Measurements from ENCODE around the gene BCORL1.

BCORL1 gene

DNA sequence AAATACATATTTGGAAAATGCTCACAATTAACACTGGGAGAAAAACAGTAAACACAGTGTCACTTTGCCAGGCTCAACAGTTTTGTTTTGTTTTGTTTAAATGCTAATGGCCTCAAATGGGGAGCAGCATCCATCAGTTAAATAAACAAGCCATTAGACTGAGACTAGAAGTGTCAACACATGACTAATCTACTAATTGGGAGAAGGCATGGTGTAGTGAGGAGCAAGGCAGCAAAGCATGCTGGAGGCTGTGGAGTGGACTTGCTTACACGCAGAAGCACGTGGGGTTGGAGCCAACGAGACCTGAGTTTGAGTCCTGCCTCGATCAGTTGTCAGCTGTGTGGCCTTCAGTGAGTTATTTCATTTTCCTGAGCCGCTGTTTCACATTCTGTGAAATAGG, 47.5 kb upstream of the BCORL1 start:
- WGBS, 2 donors (ENCODE audit: extremely low coverage in 2 of 2, insufficient read length in 2 of 2, insufficient replicate concordance in 1 of 2) = no CpG with 5 or more reads among the region's 5 CpGs
- DNase-seq (ENCODE audit: low spot score) = no peak
- no peak overlapping the region for H3K27ac ChIP-seq (replicated peaks; ENCODE audit: low read length)

DNA sequence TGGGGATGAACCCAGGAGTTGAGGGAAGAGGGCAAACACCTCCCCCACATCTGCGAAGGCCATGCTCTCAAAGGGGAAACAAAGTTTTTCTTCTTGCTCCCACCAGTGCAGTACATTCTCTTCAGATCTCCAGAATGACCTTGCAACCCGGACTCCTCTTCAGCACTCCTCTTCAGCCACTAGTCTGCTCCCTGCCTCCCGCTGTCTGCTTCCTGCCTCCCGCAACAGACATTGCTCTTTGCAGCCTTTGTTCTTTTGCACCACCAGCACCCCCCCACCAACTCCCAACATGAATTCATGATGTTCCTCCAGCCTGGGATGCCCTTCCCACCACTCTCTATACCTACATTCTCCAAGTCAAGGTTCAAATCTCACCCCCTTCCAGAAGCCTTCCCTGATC, 44.4 kb upstream of the BCORL1 start:
- H2BK5ac ChIP-seq (ENCODE audit: low read length) = no peak overlapping the region
- no peak overlapping the region for H3K4me2 ChIP-seq (ENCODE audit: insufficient read depth, low read length, poor library complexity, severe bottlenecking)
- H3K18ac ChIP-seq (ENCODE audit: low read length) = no peak overlapping the region
- DNase-seq (ENCODE audit: low spot score) = no peak
- H2AK5ac ChIP-seq (ENCODE audit: low read depth, low read length) = no peak overlapping the region
- no peaks in the 10 kb centered on the region for H3K36me3 ChIP-seq (replicated peaks in 1 of 2; ENCODE audit: control insufficient read depth in 2 of 2, insufficient read depth in 2 of 2, low read length in 2 of 2)
- H2BK120ac ChIP-seq (ENCODE audit: low read depth, low read length) = no peak overlapping the region
- no peak overlapping the region for H4K91ac ChIP-seq (ENCODE audit: low read depth, low read length, poor library complexity)
- H3K4ac ChIP-seq (ENCODE audit: low read length) = no peak overlapping the region
- H3K27ac ChIP-seq (replicated peaks; ENCODE audit: low read length) = no peak overlapping the region
- no peaks in the 10 kb centered on the region for H3K79me1 ChIP-seq (ENCODE audit: low read depth, low read length)
- no peak overlapping the region for H3K23ac ChIP-seq (ENCODE audit: low read depth, low read length, poor library complexity)
- no peak overlapping the region for H3K14ac ChIP-seq (ENCODE audit: low read length)
- no peak overlapping the region for H2BK15ac ChIP-seq (ENCODE audit: low read length)
- no CpG with 5 or more reads among the region's 4 CpGs for WGBS, 2 donors (ENCODE audit: extremely low coverage in 2 of 2, insufficient read length in 2 of 2, insufficient replicate concordance in 1 of 2)
- no peak overlapping the region for H3K9ac ChIP-seq (ENCODE audit: low read depth, low read length, poor library complexity)
- no peaks in the 10 kb centered on the region for H3K9me3 ChIP-seq (replicated peaks in 1 of 2; ENCODE audit: control insufficient read depth in 2 of 2, insufficient read depth in 1 of 2, low read depth in 1 of 2, low read length in 2 of 2)
- H4K8ac ChIP-seq (ENCODE audit: low read depth, low read length) = no peak overlapping the region
- H3K27me3 ChIP-seq (ENCODE audit: control insufficient read depth in 3 of 3, insufficient read depth in 3 of 3, low read depth in 1 of 3, low read length in 3 of 3) = peaks cover 0 to 68% (median 25%) of the 10 kb centered on the region in 3 experiments
- H2AFZ ChIP-seq (ENCODE audit: low read length) = peak overlapping the region; percentile 29
- H3K4me1 ChIP-seq (ENCODE audit: control insufficient read depth in 2 of 2, insufficient read depth in 1 of 2, low read depth in 1 of 2, low read length in 2 of 2) = peaks cover 4 to 7% of the 10 kb centered on the region in 2 donors
- H2BK12ac ChIP-seq (ENCODE audit: low read length) = no peak overlapping the region
- no peak overlapping the region for H3K4me3 ChIP-seq (ENCODE audit: low read length in 2 of 2)

More for the DNA sequence above, 47.5 kb upstream of the BCORL1 start:
- Histone ChIP-seq H2BK5ac (ENCODE audit: low read length) (no peak overlapping the region), H2BK120ac (ENCODE audit: low read depth, low read length) (no peak overlapping the region), H3K4ac (ENCODE audit: low read length) (no peak overlapping the region), H2BK12ac (ENCODE audit: low read length) (no peak overlapping the region), H3K4me3 (ENCODE audit: low read length in 2 of 2) (no peak overlapping the region), H3K27me3 (ENCODE audit: control insufficient read depth in 3 of 3, insufficient read depth in 3 of 3, low read depth in 1 of 3, low read length in 3 of 3) (peaks cover 0 to 66% (median 29%) of the 10 kb centered on the region in 3 experiments), H3K79me1 (ENCODE audit: low read depth, low read length) (no peaks in the 10 kb centered on the region), H2AK5ac (ENCODE audit: low read depth, low read length) (no peak overlapping the region), H4K8ac (ENCODE audit: low read depth, low read length) (no peak overlapping the region), H3K4me2 (ENCODE audit: insufficient read depth, low read length, poor library complexity, severe bottlenecking) (no peak overlapping the region), H3K9ac (ENCODE audit: low read depth, low read length, poor library complexity) (no peak overlapping the region), H3K36me3 (replicated peaks in 1 of 2; ENCODE audit: control insufficient read depth in 2 of 2, insufficient read depth in 2 of 2, low read length in 2 of 2) (no peaks in the 10 kb centered on the region), H3K18ac (ENCODE audit: low read length) (no peak overlapping the region), H3K4me1 (ENCODE audit: control insufficient read depth in 2 of 2, insufficient read depth in 1 of 2, low read depth in 1 of 2, low read length in 2 of 2) (peaks cover 0 to 7% of the 10 kb centered on the region in 2 donors), H3K23ac (ENCODE audit: low read depth, low read length, poor library complexity) (no peak overlapping the region), H3K9me3 (replicated peaks in 1 of 2; ENCODE audit: control insufficient read depth in 2 of 2, insufficient read depth in 1 of 2, low read depth in 1 of 2, low read length in 2 of 2) (no peaks in the 10 kb centered on the region), H2AFZ (ENCODE audit: low read length) (no peak overlapping the region), H4K91ac (ENCODE audit: low read depth, low read length, poor library complexity) (no peak overlapping the region), H2BK15ac (ENCODE audit: low read length) (no peak overlapping the region), H3K14ac (ENCODE audit: low read length) (no peak overlapping the region)

DNA sequence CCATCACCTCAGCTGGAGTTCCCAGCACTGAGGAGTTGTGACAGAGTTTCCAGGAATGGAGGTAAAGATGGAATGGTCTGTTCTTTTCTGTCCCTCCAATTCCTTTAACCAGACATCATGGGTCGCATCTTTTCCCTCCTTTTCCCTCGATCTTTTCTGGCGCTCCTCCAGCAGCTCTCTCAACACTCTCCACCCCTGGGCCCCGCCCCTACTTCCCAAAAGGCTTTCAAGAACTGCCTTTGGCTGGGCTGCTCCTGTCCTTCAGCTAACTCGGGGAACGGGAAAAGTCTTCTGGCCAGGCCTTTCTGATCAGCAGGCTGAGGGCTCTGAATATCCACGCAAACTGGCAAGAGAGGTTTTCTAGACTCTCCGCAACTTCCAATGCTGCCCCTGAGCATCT, 42.4 kb upstream of the BCORL1 start:
- Histone ChIP-seq H2AK5ac (ENCODE audit: low read depth, low read length) (no peak overlapping the region), H3K9ac (ENCODE audit: low read depth, low read length, poor library complexity) (no peak overlapping the region), H2BK15ac (ENCODE audit: low read length) (no peak overlapping the region), H3K4me3 (ENCODE audit: low read length in 2 of 2) (no peak overlapping the region), H3K9me3 (replicated peaks in 1 of 2; ENCODE audit: control insufficient read depth in 2 of 2, insufficient read depth in 1 of 2, low read depth in 1 of 2, low read length in 2 of 2) (no peaks in the 10 kb centered on the region), H3K36me3 (replicated peaks in 1 of 2; ENCODE audit: control insufficient read depth in 2 of 2, insufficient read depth in 2 of 2, low read length in 2 of 2) (no peaks in the 10 kb centered on the region), H3K4me2 (ENCODE audit: insufficient read depth, low read length, poor library complexity, severe bottlenecking) (no peak overlapping the region), H3K23ac (ENCODE audit: low read depth, low read length, poor library complexity) (no peak overlapping the region), H3K79me1 (ENCODE audit: low read depth, low read length) (no peaks in the 10 kb centered on the region), H2BK12ac (ENCODE audit: low read length) (no peak overlapping the region), H3K27me3 (ENCODE audit: control insufficient read depth in 3 of 3, insufficient read depth in 3 of 3, low read depth in 1 of 3, low read length in 3 of 3) (peaks cover 0 to 50% (median 8%) of the 10 kb centered on the region in 3 experiments), H3K4me1 (ENCODE audit: control insufficient read depth in 2 of 2, insufficient read depth in 1 of 2, low read depth in 1 of 2, low read length in 2 of 2) (peaks cover 4 to 7% of the 10 kb centered on the region in 2 donors), H4K91ac (ENCODE audit: low read depth, low read length, poor library complexity) (no peak overlapping the region), H2BK5ac (ENCODE audit: low read length) (no peak overlapping the region), H2AFZ (ENCODE audit: low read length) (peak overlapping the region; percentile 13), H3K14ac (ENCODE audit: low read length) (no peak overlapping the region), H2BK120ac (ENCODE audit: low read depth, low read length) (no peak overlapping the region), H3K27ac (replicated peaks; ENCODE audit: low read length) (no peak overlapping the region), H3K18ac (ENCODE audit: low read length) (no peak overlapping the region), H4K8ac (ENCODE audit: low read depth, low read length) (no peak overlapping the region), H3K4ac (ENCODE audit: low read length) (no peak overlapping the region)
- DNase-seq (ENCODE audit: low spot score) = no peak
- no CpG with 5 or more reads among the region's 8 CpGs for WGBS, 2 donors (ENCODE audit: extremely low coverage in 2 of 2, insufficient read length in 2 of 2, insufficient replicate concordance in 1 of 2)

DNA sequence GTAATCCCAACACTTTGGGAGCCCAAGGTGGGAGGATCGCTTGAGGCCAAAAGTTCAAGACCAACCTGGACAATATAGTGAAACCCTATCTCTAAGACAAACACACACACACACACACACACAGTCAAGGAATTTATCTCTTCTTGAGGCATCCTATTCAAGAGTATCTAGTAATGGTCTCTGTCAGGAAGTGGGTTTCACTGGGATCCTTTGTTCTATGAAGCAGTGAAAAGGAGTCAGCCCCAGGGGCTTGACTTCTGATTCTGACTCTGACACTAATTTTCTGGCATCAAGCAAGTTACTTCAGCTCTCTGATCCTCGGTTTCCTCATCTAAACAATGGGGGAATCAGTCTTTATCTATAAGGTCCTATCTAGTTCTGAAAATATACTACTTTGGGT, 41.7 kb upstream of the BCORL1 start:
- Histone ChIP-seq H3K4ac (ENCODE audit: low read length) (no peak overlapping the region), H3K23ac (ENCODE audit: low read depth, low read length, poor library complexity) (no peak overlapping the region), H2AK5ac (ENCODE audit: low read depth, low read length) (no peak overlapping the region)

More for the DNA sequence above, 41.7 kb upstream of the BCORL1 start:
- H3K79me1 ChIP-seq (ENCODE audit: low read depth, low read length) = no peaks in the 10 kb centered on the region
- no peak overlapping the region for H2BK12ac ChIP-seq (ENCODE audit: low read length)
- no peak overlapping the region for H2BK120ac ChIP-seq (ENCODE audit: low read depth, low read length)
- WGBS, 2 donors (ENCODE audit: extremely low coverage in 2 of 2, insufficient read length in 2 of 2, insufficient replicate concordance in 1 of 2) = no CpG with 5 or more reads among the region's 2 CpGs
- H2BK15ac ChIP-seq (ENCODE audit: low read length) = no peak overlapping the region
- H3K4me1 ChIP-seq (ENCODE audit: control insufficient read depth in 2 of 2, insufficient read depth in 1 of 2, low read depth in 1 of 2, low read length in 2 of 2) = peaks cover 4 to 7% of the 10 kb centered on the region in 2 donors
- H4K8ac ChIP-seq (ENCODE audit: low read depth, low read length) = no peak overlapping the region
- no peak overlapping the region for H3K14ac ChIP-seq (ENCODE audit: low read length)
- DNase-seq (ENCODE audit: low spot score) = no peak
- H3K9ac ChIP-seq (ENCODE audit: low read depth, low read length, poor library complexity) = no peak overlapping the region
- no peaks in the 10 kb centered on the region for H3K36me3 ChIP-seq (replicated peaks in 1 of 2; ENCODE audit: control insufficient read depth in 2 of 2, insufficient read depth in 2 of 2, low read length in 2 of 2)
- H3K18ac ChIP-seq (ENCODE audit: low read length) = no peak overlapping the region
- no peak overlapping the region for H3K4me2 ChIP-seq (ENCODE audit: insufficient read depth, low read length, poor library complexity, severe bottlenecking)
- H3K27ac ChIP-seq (replicated peaks; ENCODE audit: low read length) = no peak overlapping the region
- H3K27me3 ChIP-seq (ENCODE audit: control insufficient read depth in 3 of 3, insufficient read depth in 3 of 3, low read depth in 1 of 3, low read length in 3 of 3) = peaks cover 0 to 43% (median 2%) of the 10 kb centered on the region in 3 experiments
- H3K9me3 ChIP-seq (replicated peaks in 1 of 2; ENCODE audit: control insufficient read depth in 2 of 2, insufficient read depth in 1 of 2, low read depth in 1 of 2, low read length in 2 of 2) = no peaks in the 10 kb centered on the region
- H2BK5ac ChIP-seq (ENCODE audit: low read length) = no peak overlapping the region
- H4K91ac ChIP-seq (ENCODE audit: low read depth, low read length, poor library complexity) = no peak overlapping the region
- no peak overlapping the region for H2AFZ ChIP-seq (ENCODE audit: low read length)
- no peak overlapping the region for H3K4me3 ChIP-seq (ENCODE audit: low read length in 2 of 2)

Data from neuronal stem cell (in vitro differentiated cells).